GM12872 (cell line): ENCODE data around the gene CACYBP.

ENCODE experiments used
- CTCF ChIP-seq: IDR thresholded peaks from 3 replicates; pipeline ENCODE4 v1.5.1; 2011; ENCODE audit warnings: low read depth, mild to moderate bottlenecking, low read length, moderate library complexity; ENCODE audit not compliant: insufficient read depth

The CACYBP gene

GRCh38 chr1:174999936-175000696 is at the start of gene CACYBP:
TSS of gene CACYBP (plus strand) at chr1:174999947. CDS start at chr1:175000181, 234 bp downstream.
- no peak; the same call in 2 of the 3 replicates for TF ChIP-seq CTCF

DNA sequence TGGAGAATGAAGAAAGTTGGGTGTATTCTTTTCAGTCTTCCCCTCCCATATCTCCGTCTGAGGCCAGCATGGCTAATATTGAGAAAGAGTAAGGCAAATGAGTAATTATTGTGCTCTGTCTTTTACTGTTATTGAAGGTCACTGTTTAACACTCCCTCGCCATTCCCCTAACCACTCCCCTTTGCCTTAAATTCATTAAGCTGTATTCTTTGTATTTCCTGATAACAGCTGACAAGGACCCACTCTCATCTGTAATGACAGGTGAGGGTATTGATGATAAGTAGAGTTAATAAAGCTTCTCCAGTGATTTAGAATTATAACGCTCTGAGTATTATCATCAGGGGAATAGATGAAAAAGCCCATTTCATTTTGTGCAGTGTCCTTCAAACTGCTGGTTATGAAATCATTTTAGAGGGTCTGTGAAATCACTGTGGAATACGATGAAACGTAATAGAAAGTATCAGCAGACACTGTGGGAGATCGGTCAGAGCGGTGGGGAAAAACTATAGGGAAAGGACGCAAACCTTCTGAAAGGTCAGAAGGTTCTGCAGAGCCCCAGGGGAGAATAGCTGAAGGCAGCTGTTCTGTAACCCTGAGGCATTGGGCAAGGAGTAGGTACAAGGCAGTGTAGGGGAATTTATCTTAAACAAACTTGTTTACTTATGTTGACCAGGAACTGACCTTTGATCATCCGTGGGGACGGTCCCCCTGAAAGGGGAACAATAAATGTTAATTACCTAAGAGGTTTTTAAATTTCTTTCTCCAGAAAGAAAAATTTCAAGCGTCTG is 46.3 kb upstream of the CACYBP start:
- TF ChIP-seq CTCF, result no peak

DNA sequence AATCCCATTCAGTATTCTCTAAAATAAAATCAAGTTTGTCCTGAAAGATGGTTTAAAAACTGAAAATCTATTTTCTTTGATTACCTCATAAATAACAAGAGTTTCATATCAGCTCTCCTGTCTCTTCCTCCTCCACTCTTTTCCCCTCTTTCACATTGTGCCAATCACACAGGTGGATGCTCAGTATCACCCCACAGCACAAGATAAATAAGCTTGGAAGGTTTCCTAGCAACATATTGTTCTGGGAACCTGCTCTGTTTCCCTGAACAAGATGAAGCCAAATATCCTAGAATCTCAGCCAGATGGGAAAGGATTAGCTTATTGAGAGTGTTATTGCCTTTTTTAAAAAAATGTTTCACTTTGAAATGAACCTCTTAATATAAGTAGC is 45.7 kb upstream of the CACYBP start:
- no peak for TF ChIP-seq CTCF

DNA sequence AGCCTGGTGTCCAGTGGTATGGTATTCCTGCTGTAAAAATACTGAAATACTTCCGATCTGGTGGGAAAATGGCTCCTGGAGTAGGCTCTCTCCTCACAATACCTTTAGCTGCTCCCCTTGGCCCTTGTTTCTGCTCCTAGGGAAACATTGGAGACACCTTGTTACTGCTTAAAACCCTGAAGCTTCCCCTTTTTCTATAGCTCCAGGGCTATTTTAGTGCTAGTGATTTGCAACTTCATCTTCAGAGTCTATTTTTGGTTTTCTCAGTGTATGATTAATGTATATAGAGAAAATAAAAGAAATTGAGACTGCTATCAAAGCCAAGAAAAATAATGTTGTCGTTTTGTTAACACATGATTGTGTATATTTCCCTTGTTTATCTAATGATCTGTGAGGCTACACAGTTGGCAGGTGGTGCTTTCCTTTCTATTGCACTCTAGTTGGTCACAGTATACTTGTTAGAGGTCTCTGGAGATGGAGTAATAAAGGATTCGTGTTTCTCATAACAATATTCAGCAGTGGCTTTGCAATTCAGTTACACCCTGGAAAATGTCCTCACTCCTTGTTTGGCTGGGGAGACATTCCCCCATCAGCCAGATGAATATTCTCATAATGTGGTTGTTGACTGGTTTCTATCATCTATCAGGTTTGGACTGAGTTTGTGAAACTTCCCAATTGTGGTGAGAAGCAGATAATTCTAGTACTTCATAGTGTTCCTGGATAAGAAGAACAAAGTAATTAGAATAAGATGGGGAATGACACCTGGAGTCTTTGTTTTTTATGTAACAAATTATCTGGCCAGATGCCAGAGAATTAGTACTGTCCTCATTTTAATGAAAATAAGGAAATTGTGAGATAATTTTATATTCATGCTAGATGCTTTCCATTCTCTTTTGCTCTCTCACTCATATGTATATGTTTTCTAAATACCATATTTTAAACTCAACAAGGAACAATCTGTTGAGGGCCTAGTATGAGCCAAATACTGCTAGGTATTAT is 44.8 kb upstream of the CACYBP start:
- no peak for TF ChIP-seq CTCF

DNA sequence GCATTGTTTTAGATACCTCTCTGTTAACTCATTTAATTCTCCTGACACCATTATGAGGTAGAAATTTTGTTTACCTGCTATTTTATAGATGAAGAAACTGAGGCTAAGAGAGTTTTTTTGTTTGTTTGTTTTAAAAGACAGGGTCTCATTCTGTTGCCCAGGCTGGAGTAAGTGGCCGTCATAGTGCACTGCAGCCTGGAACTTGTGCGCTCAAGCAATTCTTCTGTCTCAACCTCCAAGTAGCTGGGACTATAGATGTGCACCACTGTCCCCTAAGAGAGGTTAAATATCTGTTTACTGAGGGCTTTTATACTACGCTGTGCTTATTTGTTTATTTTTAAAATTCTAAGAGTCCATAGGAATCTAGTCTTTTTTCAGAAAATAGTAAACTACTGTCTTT is 43.7 kb upstream of the CACYBP start:
- no peak for TF ChIP-seq CTCF

DNA sequence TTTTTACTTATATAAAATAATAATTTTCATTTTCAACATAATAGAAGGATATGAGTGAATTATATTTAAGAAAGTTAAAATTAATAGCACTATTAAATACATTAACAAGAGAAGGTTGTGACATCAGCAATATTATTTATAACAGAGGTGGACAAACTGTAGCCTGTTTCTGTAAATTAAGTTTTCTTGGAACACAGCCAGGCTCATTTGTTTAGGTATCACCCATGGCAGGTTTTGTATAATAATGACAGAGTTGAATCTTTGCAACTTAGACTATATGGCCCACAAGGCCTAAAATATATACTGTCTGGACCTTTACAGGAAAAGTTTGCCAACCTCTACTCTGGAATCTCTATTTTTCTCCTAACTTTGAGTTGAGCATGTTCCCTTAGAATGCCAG is 42.8 kb upstream of the CACYBP start:
- no peak for TF ChIP-seq CTCF

GRCh38 chr1:174957829-174958228 is 41.9 kb upstream of the CACYBP start:
- TF ChIP-seq CTCF, result no peak
